ENCODE data around the gene KDM4B. TPM values are rescaled to one million over a fixed set of nuclear protein-coding genes. Genes with fewer than 3 reads are reported as not detected.

The KDM4B gene
- total and polyA plus RNA-seq, 2 donors (not counting 1 experiment from before 2014, with no cell fraction given) = 75.5 to 205 TPM

- no peak overlapping the region for H3K27ac Mint-ChIP-seq
Measured at GRCh38 chr19:4955274-4955673, 13.6 kb upstream of the KDM4B start.

GRCh38 chr19:4957981-4958380 lies 10.9 kb upstream of the KDM4B start:
- no peaks in the 10 kb centered on the region for H4K20me1 ChIP-seq (ENCODE audit: control insufficient read depth, insufficient read depth, low read length, poor library complexity, severe bottlenecking)
- no peaks in the 10 kb centered on the region for H3K9me3 Mint-ChIP-seq (ENCODE audit: insufficient read depth)
- no peak overlapping the region for H3K4me2 ChIP-seq (replicated peaks; ENCODE audit: low read depth, low read length, poor library complexity, severe bottlenecking)
- POLR2A ChIA-PET = no interaction called here
- ATAC-seq (ENCODE audit: low read depth) = no peak
- TF ChIP-seq CTCF (IDR thresholded peaks at IDR 0.05) = no peak
- TF ChIP-seq EZH2 (IDR thresholded peaks at IDR 0.05; ENCODE audit: borderline replicate concordance, insufficient read depth, low read depth, low read length, poor library complexity, severe bottlenecking) = no peak
- CTCF ChIA-PET = no interaction called here
- no peaks in the 10 kb centered on the region for H3K27me3 Mint-ChIP-seq
- H3K9me3 ChIP-seq (ENCODE audit: control extremely low read depth in 1 of 3, control insufficient read depth in 2 of 3, insufficient read depth in 1 of 3, low read length in 2 of 3) = no peaks in the 10 kb centered on the region
- H3K36me3 ChIP-seq (replicated peaks in 1 of 2; ENCODE audit: control extremely low read depth in 1 of 2, control insufficient read depth in 1 of 2, extremely low read depth in 1 of 2, insufficient read depth in 2 of 2, low read length in 1 of 2) = no peaks in the 10 kb centered on the region
- H3K4me3 Mint-ChIP-seq = no peak overlapping the region
- no peak for DNase-seq
- no peak overlapping the region for H3K27ac ChIP-seq (ENCODE audit: low read length in 2 of 2)
- intact Hi-C loops (cut with micrococcal nuclease) = no loop called here
- no peak overlapping the region for H3K9ac ChIP-seq (ENCODE audit: low read length)
- H3K4me1 ChIP-seq (ENCODE audit: control insufficient read depth in 2 of 2, insufficient read depth in 2 of 2, low read length in 2 of 2) = no peaks in the 10 kb centered on the region
- H2AFZ ChIP-seq (ENCODE audit: insufficient read depth, low read depth, low read length, poor library complexity, severe bottlenecking) = no peak overlapping the region
- peaks cover 2% of the 10 kb centered on the region for H3K4me1 Mint-ChIP-seq
- H3K27me3 ChIP-seq (replicated peaks in 1 of 4; ENCODE audit: control extremely low read depth in 1 of 4, control insufficient read depth in 3 of 4, insufficient read depth in 4 of 4, low read length in 3 of 4) = no peaks in the 10 kb centered on the region
- 98% methylated on average over 7 of the region's 8 CpGs for WGBS (ENCODE audit: insufficient coverage)
- H3K79me2 ChIP-seq (ENCODE audit: control insufficient read depth, insufficient read depth, low read length) = no peaks in the 10 kb centered on the region
- H3K27ac Mint-ChIP-seq = no peak overlapping the region
- no peak overlapping the region for H3K4me3 ChIP-seq (ENCODE audit: control extremely low read depth in 1 of 5, extremely low read depth in 1 of 5, insufficient read depth in 1 of 5, low read depth in 2 of 5, low read length in 4 of 5)

More at GRCh38 chr19:4955274-4955673, 13.6 kb upstream of the KDM4B start:
- no peak overlapping the region for H2AFZ ChIP-seq (ENCODE audit: insufficient read depth, low read depth, low read length, poor library complexity, severe bottlenecking)
- 98% methylated on average over 9 of the region's 10 CpGs for WGBS (ENCODE audit: insufficient coverage)
- intact Hi-C loops (cut with micrococcal nuclease) = no loop called here
- H3K4me3 ChIP-seq (ENCODE audit: control extremely low read depth in 1 of 5, extremely low read depth in 1 of 5, insufficient read depth in 1 of 5, low read depth in 2 of 5, low read length in 4 of 5) = no peak overlapping the region
- TF ChIP-seq EZH2 (IDR thresholded peaks at IDR 0.05; ENCODE audit: borderline replicate concordance, insufficient read depth, low read depth, low read length, poor library complexity, severe bottlenecking) = no peak
- TF ChIP-seq CTCF (IDR thresholded peaks at IDR 0.05) = no peak
- no peak overlapping the region for H3K9ac ChIP-seq (ENCODE audit: low read length)
- ATAC-seq (ENCODE audit: low read depth) (no peak), DNase-seq (no peak)
- no peaks in the 10 kb centered on the region for H3K9me3 Mint-ChIP-seq (ENCODE audit: insufficient read depth)
- no peak overlapping the region for H3K27ac ChIP-seq (ENCODE audit: low read length in 2 of 2)
- H3K27me3 ChIP-seq (replicated peaks in 1 of 4; ENCODE audit: control extremely low read depth in 1 of 4, control insufficient read depth in 3 of 4, insufficient read depth in 4 of 4, low read length in 3 of 4) = no peaks in the 10 kb centered on the region
- H3K4me1 ChIP-seq (ENCODE audit: control insufficient read depth in 2 of 2, insufficient read depth in 2 of 2, low read length in 2 of 2) = no peaks in the 10 kb centered on the region
- H3K4me2 ChIP-seq (replicated peaks; ENCODE audit: low read depth, low read length, poor library complexity, severe bottlenecking) = no peak overlapping the region
- peaks cover 2% of the 10 kb centered on the region for H3K4me1 Mint-ChIP-seq
- H3K27me3 Mint-ChIP-seq = no peaks in the 10 kb centered on the region
- ChIA-PET POLR2A (no interaction called here), CTCF (no interaction called here)
- no peaks in the 10 kb centered on the region for H4K20me1 ChIP-seq (ENCODE audit: control insufficient read depth, insufficient read depth, low read length, poor library complexity, severe bottlenecking)
- no peaks in the 10 kb centered on the region for H3K36me3 ChIP-seq (replicated peaks in 1 of 2; ENCODE audit: control extremely low read depth in 1 of 2, control insufficient read depth in 1 of 2, extremely low read depth in 1 of 2, insufficient read depth in 2 of 2, low read length in 1 of 2)
- H3K9me3 ChIP-seq (ENCODE audit: control extremely low read depth in 1 of 3, control insufficient read depth in 2 of 3, insufficient read depth in 1 of 3, low read length in 2 of 3) = no peaks in the 10 kb centered on the region
- no peaks in the 10 kb centered on the region for H3K79me2 ChIP-seq (ENCODE audit: control insufficient read depth, insufficient read depth, low read length)
- H3K4me3 Mint-ChIP-seq = no peak overlapping the region

Data from B cell (primary cell).